Stimulated activated CD4-positive, alpha-beta T cell treated with anti-CD3 and anti-CD28 coated beads, Interleukin-4, amount 100 ng/mL, for 1 hour (primary cell): ENCODE data around the gene DHDH.
A peak's percentile ranks its signal among the peaks of the same experiment; 100 is the strongest.
"Not testable (repeated sequence)": the region's sequence is repeated elsewhere in the genome, so short reads cannot be mapped to it uniquely, and the experiment has no call there.

ENCODE experiments used
- DNase-seq: peaks from one replicate; pipeline ENCODE4 v3.0.0-alpha.2; 2020

DHDH gene

DNA sequence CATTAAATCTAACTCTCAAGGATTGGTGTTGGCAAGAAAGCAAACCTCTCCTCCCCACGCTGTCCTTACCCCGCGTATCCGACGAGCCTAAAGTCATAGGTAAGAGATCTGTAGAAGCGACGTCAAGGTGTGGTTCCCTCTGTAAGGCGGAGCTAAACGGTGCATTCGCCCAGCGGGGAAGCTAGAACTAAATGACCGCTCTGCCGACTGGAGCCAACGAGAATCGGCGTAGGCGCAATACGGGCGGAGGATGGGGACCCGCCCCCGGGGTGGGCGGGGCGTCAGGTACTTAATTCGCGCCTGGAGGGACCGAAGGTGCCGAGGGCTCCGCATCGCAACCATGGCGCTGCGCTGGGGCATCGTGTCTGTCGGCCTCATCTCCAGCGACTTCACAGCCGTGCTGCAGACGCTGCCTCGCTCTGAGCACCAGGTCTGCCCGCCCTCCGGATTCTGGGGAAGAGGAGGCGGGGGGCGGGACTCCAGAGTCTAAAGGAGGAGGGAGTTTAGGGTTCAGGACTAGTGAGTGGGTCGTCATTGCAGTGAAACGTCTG is at the start of gene DHDH:
Gene DHDH, plus strand, starts transcription at position 318 of the 551 bp plus-strand sequence. Its CDS starts 23 bp downstream, at position 341.
- DNase-seq = peak; percentile 71

GRCh38 chr19:48883726-48884125 is 49.8 kb upstream of the DHDH start:
- DNase-seq = no peak

DNA sequence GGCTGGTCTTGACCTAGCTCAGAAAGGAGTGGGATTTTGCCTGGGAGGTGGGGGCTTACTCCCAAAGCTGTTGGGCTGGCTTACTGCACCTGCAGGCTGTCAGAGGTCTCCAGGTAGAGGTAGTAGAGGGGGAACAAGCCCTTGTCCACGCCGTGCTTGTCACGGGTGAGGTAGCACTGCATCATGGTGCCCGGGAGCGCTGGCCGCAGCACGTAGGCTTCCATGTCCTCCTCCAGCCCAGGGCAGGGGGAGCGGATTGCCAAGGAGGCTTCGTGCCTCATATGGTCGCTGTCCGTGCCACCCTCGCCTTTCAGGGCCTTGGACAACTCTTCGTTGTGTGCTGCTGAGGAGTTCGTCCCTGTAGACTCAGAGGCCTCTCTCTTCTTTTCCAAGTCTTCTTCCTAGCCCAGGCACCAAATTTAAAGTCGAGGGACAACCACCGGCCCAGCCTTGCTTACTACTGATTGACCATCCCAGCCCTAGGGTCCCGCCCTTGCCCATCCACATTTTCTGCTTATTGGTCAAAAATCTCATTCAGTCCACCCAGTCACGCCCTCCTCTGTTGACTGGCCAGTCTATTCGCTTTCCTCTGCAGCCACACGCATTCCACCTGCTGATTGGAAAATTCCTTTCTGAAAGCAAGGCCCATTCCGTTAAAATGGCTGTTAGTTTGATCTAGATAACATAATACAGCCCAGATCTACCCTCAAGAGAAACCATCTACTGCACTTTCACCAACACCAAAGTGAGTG is 45.5 kb upstream of the DHDH start:
- DNase-seq = no peak

DNA sequence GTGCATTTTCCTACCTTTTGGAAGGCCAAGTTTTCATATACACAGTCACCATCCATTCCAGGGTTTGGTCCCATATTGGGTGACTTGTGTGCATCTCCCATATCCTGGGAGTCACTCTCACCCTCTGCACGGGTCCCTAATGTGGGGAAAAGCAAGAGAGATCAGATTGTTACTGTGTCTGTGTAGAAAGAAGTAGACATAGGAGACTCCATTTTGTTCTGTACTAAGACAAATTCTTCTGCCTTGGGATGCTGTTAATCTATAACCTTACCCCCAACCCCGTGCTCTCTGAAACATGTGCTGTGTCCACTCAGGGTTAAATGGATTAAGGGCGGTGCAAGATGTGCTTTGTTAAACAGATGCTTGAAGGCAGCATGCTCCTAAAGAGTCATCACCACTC is 44.0 kb upstream of the DHDH start:
- DNase-seq = not testable (repeated sequence)

DNA sequence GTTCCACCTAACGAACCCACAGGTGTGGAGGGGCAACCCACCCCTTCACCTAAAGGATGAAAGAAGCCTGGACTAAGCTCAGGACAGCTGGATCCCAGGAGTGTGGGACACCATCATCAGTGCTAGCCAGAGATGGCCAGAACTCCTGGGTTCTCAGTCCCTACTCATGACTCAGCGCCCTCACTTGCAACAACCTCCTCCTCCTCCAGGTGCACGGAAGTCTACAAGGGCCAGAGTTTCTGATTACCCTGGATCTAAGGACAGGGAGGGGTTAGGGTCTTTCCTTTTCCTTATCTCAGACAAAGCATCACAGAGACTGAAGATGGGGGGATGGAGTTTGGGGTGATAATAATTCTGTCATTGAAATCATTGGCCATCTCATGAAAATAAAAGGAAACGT is 42.9 kb upstream of the DHDH start:
- no peak for DNase-seq

DNA sequence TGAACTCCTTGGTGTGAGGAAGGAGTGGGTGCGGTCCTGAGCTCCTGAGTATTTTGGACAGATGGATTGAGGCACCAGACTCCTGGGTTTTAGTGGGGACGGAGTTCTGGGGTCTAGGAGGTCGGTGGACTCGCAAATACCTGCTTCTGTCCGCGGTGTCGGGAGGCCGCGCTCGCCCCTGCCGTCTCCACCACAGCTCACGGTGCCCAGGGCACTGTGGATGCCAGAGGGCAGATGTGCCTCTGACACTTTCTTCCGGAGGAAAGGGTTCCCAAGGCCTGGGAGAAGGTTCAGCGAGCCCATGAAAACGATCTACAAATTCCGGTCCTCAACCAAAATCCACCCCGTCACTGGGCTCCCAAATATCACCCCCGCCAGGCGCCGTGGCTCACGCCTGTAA is 38.3 kb upstream of the DHDH start:
- no peak for DNase-seq

GRCh38 chr19:48896191-48896720 is 37.2 kb upstream of the DHDH start:
- peak; percentile 54 for DNase-seq

GRCh38 chr19:48897181-48897580 is 36.3 kb upstream of the DHDH start:
- DNase-seq = no peak

DNA sequence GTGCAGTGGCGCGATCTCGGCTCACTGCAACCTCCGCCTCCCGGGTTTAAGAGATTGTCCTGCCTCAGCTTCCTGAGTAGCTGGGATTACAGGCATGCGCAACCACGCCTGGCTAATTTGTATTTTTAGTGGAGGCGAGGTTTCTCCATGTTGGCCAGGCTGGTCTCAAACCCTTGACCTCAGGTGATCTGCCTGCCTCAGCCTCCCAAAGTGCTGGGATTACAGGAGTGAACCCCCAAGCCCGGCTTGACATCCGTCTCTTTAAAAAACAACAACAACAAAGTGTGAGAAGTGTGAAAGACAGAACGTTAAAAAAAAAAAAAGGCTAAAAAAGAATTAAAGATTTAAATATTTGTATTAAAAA is 34.1 kb upstream of the DHDH start:
- DNase-seq = not testable (repeated sequence)

- peak; percentile 99 for DNase-seq
These were observed 33.6 kb upstream of the DHDH start, which contains the start of gene NUCB1 for GRCh38 chr19:48899781-48900476. TSS of gene NUCB1 (plus strand) at chr19:48900312. CDS start at chr19:48900797, 485 bp downstream.

GRCh38 chr19:48900477-48901406 is 32.8 kb upstream of the DHDH start:
- DNase-seq = no peak

DNA sequence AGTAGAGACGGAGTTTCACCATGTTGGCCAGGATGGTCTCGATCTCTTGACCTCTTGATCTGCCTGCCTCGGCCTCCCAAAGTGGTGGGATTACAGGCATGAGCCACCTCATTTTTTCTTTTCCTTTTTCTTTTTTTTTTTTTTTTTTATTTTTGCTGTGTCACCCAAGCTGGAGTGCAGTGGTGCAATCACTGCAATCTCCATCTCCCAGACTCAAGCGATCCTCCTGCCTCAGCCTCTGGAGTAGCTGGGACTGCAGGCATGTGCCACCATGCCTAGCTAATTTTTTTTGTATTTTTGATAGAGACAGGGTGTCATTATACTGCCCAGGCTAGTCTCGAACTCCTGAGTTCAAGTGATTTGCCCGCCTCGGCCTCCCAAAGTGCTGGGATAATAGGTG is 31.2 kb upstream of the DHDH start:
- not testable (repeated sequence) for DNase-seq

DNA sequence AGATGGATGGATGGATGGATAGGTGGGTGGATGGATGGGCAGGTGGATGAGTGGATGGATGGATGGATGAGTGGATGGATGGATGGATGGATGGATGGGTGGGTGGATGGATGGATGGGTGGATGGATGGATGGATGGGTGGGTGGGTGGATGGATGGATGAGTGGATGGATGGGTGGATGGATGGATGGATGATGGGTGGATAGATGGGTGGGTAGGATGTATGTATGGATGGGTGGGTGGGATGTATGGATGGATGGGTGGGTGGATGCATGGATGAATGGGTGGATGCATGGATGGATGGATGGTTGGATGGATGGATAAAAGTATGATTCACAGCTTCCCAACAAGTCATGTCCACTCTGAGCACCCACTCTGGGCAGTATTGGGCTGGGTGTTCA is 29.7 kb upstream of the DHDH start:
- DNase-seq = not testable (repeated sequence)

GRCh38 chr19:48905664-48906063 is 27.8 kb upstream of the DHDH start:
- no peak for DNase-seq

- DNase-seq = no peak
These were observed 27.2 kb upstream of the DHDH start for GRCh38 chr19:48906324-48906723.

DNA sequence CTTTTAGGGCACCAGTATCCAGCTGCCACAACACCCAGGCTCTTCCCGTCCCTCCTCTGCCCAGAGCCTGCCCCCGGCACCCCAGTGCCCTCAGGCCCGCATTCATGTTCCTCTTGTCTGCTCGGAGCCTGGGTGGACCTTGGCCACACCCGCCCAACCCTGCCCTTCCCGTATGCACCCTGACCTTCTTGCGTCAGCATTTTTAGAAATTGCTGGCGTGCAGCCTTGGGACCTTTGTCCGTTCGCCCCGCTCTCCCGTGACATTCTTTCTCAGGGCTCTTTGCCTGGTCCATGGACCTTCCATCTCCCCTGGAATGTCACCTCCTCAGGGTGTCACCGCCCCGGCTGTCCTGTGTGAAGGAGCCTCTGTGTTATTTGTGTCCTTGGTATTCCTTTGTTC is 25.8 kb upstream of the DHDH start:
- no peak for DNase-seq

GRCh38 chr19:48909424-48910077 is 23.9 kb upstream of the DHDH start:
- not testable (repeated sequence) for DNase-seq

DNA sequence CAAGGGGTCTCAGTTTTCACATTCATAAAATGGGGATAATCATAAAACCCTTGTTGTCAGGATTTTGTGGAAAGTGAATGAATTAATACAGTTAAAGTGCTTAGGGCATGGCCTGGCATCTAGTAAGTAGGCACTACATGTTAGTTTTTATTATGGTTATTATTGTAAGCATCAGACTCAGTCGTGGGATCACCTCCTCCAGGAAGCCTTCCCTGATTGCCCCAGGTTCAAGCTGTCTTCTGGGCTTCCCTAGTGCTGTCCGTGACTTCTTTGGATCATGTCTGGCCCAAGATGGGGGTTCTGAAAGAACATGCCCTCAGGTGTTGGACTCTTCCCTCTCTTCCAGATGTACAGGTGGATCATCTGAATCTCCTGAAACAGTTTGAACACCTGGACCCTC is 22.7 kb upstream of the DHDH start:
- DNase-seq = no peak

GRCh38 chr19:48913114-48913889 is 20.2 kb upstream of the DHDH start:
- no peak for DNase-seq

DNA sequence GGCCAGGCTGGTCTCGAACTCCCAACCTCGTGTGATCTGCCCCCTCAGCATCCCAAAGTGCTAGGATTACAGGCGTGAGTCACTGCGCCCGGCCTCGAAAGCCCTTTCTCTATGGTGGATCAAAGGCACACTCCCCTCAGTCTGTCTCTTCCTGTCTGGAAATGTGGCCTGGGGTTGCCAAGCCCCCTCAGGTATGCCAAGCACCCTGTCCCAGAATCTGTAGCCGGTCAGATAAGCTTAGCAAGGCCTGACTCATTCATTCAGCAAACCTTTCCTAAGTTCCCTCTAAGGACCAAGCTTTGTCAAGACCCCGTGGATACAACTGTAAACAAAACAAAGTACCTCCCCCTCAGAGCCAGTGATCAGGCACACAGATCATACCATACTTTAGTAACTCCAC is 19.3 kb upstream of the DHDH start:
- no peak for DNase-seq

DNA sequence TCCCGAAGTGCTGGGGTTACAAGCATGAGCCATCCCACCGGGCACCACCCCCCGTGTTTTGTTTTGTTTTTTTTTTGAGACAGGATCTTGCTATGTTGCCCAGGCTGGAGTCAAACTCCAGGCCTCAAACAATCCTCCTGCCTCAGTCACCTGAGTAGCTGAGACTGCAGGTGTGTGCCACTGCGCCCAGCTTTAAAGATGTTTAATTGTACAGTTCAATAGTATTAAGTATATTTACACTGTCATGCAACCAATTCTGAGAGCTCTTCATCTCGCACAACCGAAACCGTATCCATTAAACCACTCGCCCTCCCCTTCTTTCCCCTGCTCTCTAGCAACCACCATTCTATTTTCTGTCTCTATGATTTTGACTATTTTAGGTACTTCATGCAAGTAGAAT is 17.7 kb upstream of the DHDH start:
- DNase-seq = no peak
